Neural progenitor cell (in vitro differentiated cells): Measurements from ENCODE around the gene OSGIN1. TPM values are rescaled to one million over a fixed set of nuclear protein-coding genes. Genes with fewer than 3 reads are reported as not detected.

Source experiments
- DNase-seq: peaks from one replicate; pipeline ENCODE4 v3.0.0-alpha.2; 2016; ENCODE audit warnings: low spot score
- H2AFZ ChIP-seq: fragments of 200-600 bp; sonication (generic); replicated peaks from 2 replicates; pipeline ENCODE4 v1.6.1; 2016; ENCODE audit warnings: antibody characterized with exemption
- H3F3A ChIP-seq: fragments of 200-600 bp; sonication (generic); 2 replicates; pipeline ENCODE4 v1.6.1; 2016; ENCODE audit warnings: antibody characterized with exemption, low read depth
- H3K27ac ChIP-seq: fragments of 200-600 bp; sonication (generic); 2 replicates; pipeline ENCODE4 v1.5.1; 2016; ENCODE audit warnings: mild to moderate bottlenecking
- H3K27me3 ChIP-seq: fragments of 200-600 bp; sonication (generic); 2 replicates; pipeline ENCODE4 v1.6.1; 2016; ENCODE audit warnings: mild to moderate bottlenecking, moderate library complexity
- H3K36me3 ChIP-seq: fragments of 200-600 bp; sonication (generic); 2 replicates; pipeline ENCODE4 v1.5.1; 2016
- H3K4me1 ChIP-seq: fragments of 200-600 bp; sonication (generic); 2 replicates; pipeline ENCODE4 v1.6.1; 2016; ENCODE audit warnings: mixed run types
- H3K4me2 ChIP-seq: fragments of 200-600 bp; sonication (generic); 2 replicates; pipeline ENCODE4 v1.6.1; 2016
- H3K4me3 ChIP-seq: fragments of 200-600 bp; sonication (generic); 2 replicates; pipeline ENCODE4 v1.5.1; 2016
- H3K79me2 ChIP-seq: fragments of 200-600 bp; sonication (generic); 2 replicates; pipeline ENCODE4 v1.6.1; 2016; ENCODE audit warnings: low read depth
- H3K9ac ChIP-seq: fragments of 200-600 bp; sonication (generic); 2 replicates; pipeline ENCODE4 v1.6.1; 2016
- H3K9me3 ChIP-seq: fragments of 200-600 bp; sonication (generic); 2 replicates; pipeline ENCODE4 v1.5.1; 2016; ENCODE audit warnings: low read depth
- H4K20me1 ChIP-seq: fragments of 200-600 bp; sonication (generic); 2 replicates; pipeline ENCODE4 v1.6.1; 2016; ENCODE audit warnings: low read depth
- H3K27ac Mint-ChIP-seq: 3 replicates; pipeline ENCODE4 v1.8.0; 2021; ENCODE audit warnings: mixed read lengths
- H3K27me3 Mint-ChIP-seq: 2 replicates; pipeline ENCODE4 v1.8.0; 2022; ENCODE audit warnings: low read depth, mild to moderate bottlenecking, inconsistent platforms, moderate library complexity, mixed read lengths; ENCODE audit not compliant: insufficient read depth
- H3K36me3 Mint-ChIP-seq: 3 replicates; pipeline ENCODE4 v1.8.0; 2021; ENCODE audit warnings: mixed read lengths
- H3K4me1 Mint-ChIP-seq: 3 replicates; pipeline ENCODE4 v1.8.0; 2021; ENCODE audit warnings: mixed read lengths
- H3K4me3 Mint-ChIP-seq: 3 replicates; pipeline ENCODE4 v1.8.0; 2021; ENCODE audit warnings: mild to moderate bottlenecking, moderate library complexity, mixed read lengths
- H3K9me3 Mint-ChIP-seq: 3 replicates; pipeline ENCODE4 v1.8.0; 2020; ENCODE audit warnings: mixed read lengths
- EZH2 ChIP-seq: fragments of 200-600 bp; sonication (generic); IDR thresholded peaks from 2 replicates; pipeline ENCODE4 v1.6.1; 2017; ENCODE audit warnings: antibody characterized with exemption, mild to moderate bottlenecking, moderate library complexity
- EZH2phosphoT487 ChIP-seq: fragments of 200-600 bp; sonication (generic); IDR thresholded peaks from 2 replicates; pipeline ENCODE4 v1.6.1; 2017; ENCODE audit warnings: antibody characterized with exemption
- total RNA-seq: library from RNA; depleted of rRNA; stranded (reverse); fragments of >200 nt; gene quantifications from 2 replicates; pipeline ENCODE4 v1.2.3, GENCODE V29; 2015; ENCODE audit warnings: low replicate concordance
- TF ChIP-seq, protein P1 (sequence below): fragments of 200-600 bp; sonication (generic); IDR thresholded peaks from 2 replicates; pipeline ENCODE4 v1.5.1; 2017; ENCODE audit warnings: antibody characterized with exemption, mild to moderate bottlenecking

OSGIN1 gene
- total RNA-seq, 1 donor from 2014 or later: not detected

DNA sequence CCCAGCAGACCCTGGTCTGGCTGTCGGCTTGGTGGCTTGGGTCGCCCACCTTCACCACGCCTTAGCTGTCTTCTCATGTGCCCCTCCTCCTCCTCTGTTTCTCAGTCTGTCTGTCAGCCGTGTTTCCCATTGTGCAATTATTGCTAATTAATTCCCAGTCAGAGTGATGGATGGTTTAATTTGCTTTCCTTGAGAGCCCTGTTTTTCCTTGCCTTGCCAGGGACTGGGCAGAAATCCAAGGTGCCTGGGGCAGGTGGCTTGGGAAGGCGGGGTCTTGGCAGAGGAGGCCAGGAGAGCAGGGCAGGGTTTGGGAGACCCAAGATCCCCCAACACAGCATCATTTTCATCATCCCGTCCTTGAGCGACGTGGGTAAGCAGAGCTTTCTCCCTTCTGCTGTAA lies 36.3 kb downstream of the OSGIN1 start:
- Histone ChIP-seq H3K4me3 (no peak overlapping the region), H3F3A (peaks cover 4% of the 10 kb centered on the region), H3K79me2 (no peaks in the 10 kb centered on the region), H3K4me1 (peaks cover 11% of the 10 kb centered on the region), H4K20me1 (no peaks in the 10 kb centered on the region), H3K27me3 (no peaks in the 10 kb centered on the region), H2AFZ (no peak overlapping the region), H3K9me3 (no peaks in the 10 kb centered on the region), H3K27ac (no peak overlapping the region), H3K36me3 (no peaks in the 10 kb centered on the region), H3K9ac (no peak overlapping the region), H3K4me2 (no peak overlapping the region)
- Mint-ChIP-seq H3K4me3 (peak overlapping the region; percentile 49), H3K4me1 (peaks cover 64% of the 10 kb centered on the region), H3K9me3 (peaks cover 2% of the 10 kb centered on the region), H3K27ac (peak overlapping the region; percentile 97), H3K36me3 (peaks cover 17% of the 10 kb centered on the region), H3K27me3 (peaks cover 7% of the 10 kb centered on the region)
- no peak for DNase-seq
- no peak for TF ChIP-seq EZH2
- TF ChIP-seq, protein P1, sequence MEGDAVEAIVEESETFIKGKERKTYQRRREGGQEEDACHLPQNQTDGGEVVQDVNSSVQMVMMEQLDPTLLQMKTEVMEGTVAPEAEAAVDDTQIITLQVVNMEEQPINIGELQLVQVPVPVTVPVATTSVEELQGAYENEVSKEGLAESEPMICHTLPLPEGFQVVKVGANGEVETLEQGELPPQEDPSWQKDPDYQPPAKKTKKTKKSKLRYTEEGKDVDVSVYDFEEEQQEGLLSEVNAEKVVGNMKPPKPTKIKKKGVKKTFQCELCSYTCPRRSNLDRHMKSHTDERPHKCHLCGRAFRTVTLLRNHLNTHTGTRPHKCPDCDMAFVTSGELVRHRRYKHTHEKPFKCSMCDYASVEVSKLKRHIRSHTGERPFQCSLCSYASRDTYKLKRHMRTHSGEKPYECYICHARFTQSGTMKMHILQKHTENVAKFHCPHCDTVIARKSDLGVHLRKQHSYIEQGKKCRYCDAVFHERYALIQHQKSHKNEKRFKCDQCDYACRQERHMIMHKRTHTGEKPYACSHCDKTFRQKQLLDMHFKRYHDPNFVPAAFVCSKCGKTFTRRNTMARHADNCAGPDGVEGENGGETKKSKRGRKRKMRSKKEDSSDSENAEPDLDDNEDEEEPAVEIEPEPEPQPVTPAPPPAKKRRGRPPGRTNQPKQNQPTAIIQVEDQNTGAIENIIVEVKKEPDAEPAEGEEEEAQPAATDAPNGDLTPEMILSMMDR: no peak
- no peak for TF ChIP-seq EZH2phosphoT487

DNA sequence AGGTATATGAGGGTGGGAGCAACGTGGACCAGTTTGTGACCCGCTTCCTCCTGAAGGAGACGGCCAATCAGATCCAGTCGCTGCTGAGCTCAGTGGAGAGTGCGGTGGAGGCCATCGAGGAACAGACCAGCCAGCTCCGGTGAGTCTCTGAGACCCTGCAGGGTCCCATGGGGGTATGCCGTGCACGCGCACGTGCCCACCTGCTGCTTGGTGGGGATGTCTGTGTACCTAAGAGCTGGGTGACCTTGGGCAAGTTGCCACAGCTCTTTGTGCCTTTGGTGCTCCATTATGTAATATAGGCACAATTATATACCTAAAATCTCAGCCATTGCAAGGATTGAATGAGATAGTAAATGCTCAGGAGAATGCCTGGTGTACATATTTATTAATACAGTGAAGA lies 37.5 kb downstream of the OSGIN1 start:
- H4K20me1 ChIP-seq: no peaks in the 10 kb centered on the region
- H3K36me3 ChIP-seq: no peaks in the 10 kb centered on the region
- no peak overlapping the region for H3K4me2 ChIP-seq
- Mint-ChIP-seq H3K4me1 (peaks cover 75% of the 10 kb centered on the region), H3K36me3 (peaks cover 13% of the 10 kb centered on the region), H3K27ac (peak overlapping the region; percentile 97), H3K4me3 (no peak overlapping the region), H3K9me3 (peaks cover 1% of the 10 kb centered on the region), H3K27me3 (peaks cover 13% of the 10 kb centered on the region)
- TF ChIP-seq EZH2phosphoT487 (no peak), EZH2 (no peak)
- TF ChIP-seq, protein P1: no peak
- no peak overlapping the region for H3K27ac ChIP-seq
- H3F3A ChIP-seq: peaks cover 16% of the 10 kb centered on the region
- no peaks in the 10 kb centered on the region for H3K79me2 ChIP-seq
- DNase-seq: no peak
- H3K9ac ChIP-seq: no peak overlapping the region
- H2AFZ ChIP-seq: no peak overlapping the region
- no peak overlapping the region for H3K4me3 ChIP-seq
- H3K9me3 ChIP-seq: no peaks in the 10 kb centered on the region
- no peaks in the 10 kb centered on the region for H3K27me3 ChIP-seq
- H3K4me1 ChIP-seq: peaks cover 23% of the 10 kb centered on the region

DNA sequence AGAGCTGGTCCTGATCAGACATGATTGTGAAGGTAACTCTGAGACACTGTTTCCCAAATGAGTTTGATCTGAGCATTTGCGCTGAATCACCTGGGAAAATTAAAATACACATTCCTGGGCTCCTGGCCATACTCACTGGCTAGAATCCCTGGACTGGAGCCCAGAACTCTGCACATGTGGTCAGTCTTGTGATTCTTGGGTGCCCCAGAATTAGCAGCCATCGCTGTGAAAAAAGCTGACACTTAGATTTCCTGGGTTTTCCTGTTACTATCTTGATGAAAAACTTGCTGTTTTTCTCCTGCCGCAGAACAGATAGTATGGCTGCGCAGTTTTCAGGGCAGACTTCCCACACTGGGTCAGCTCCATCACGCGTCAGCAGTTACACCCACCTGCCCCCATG lies 39.6 kb downstream of the OSGIN1 start:
- peak overlapping the region; percentile 97 for H3K27ac Mint-ChIP-seq
- peaks cover 14% of the 10 kb centered on the region for H3K27me3 Mint-ChIP-seq
- H3K4me3 Mint-ChIP-seq: peak overlapping the region; percentile 71
- no peaks in the 10 kb centered on the region for H3K9me3 Mint-ChIP-seq
- no peak overlapping the region for H3K27ac ChIP-seq
- H3K4me3 ChIP-seq: no peak overlapping the region
- peaks cover 16% of the 10 kb centered on the region for H3F3A ChIP-seq
- H3K27me3 ChIP-seq: no peaks in the 10 kb centered on the region
- peaks cover 89% of the 10 kb centered on the region for H3K4me1 Mint-ChIP-seq
- H3K4me2 ChIP-seq: no peak overlapping the region
- H3K9me3 ChIP-seq: no peaks in the 10 kb centered on the region
- no peak overlapping the region for H3K9ac ChIP-seq
- TF ChIP-seq EZH2phosphoT487 (no peak), EZH2 (no peak)
- TF ChIP-seq, protein P1: no peak
- DNase-seq: no peak
- H3K36me3 ChIP-seq: no peaks in the 10 kb centered on the region
- peaks cover 3% of the 10 kb centered on the region for H3K36me3 Mint-ChIP-seq
- H2AFZ ChIP-seq: no peak overlapping the region
- no peaks in the 10 kb centered on the region for H4K20me1 ChIP-seq
- H3K4me1 ChIP-seq: peaks cover 30% of the 10 kb centered on the region
- H3K79me2 ChIP-seq: no peaks in the 10 kb centered on the region
